K562 (cell line): Measurements from ENCODE around the gene GVQW3. TPM values are rescaled to one million over a fixed set of nuclear protein-coding genes. Genes with fewer than 3 reads are reported as not detected.

ENCODE experiments used
- ATAC-seq: fragments of 200-7000 bp; cut with Tn5 transposase; 3 replicates; pipeline ENCODE4 v1.9.1; 2020; ENCODE audit warnings: moderate library complexity
- BruUV-seq: library from RNA; stranded (reverse); fragments of 400-500 nt; replicated peaks from 2 replicates; lab custom pipeline; 2021; lab: Mats Ljungman, UMichigan
- CTCF ChIA-PET: fragments of 300-600 bp; formaldehyde crosslinking; extraction: SDS; loops from one replicate; lab custom pipeline; 2021; ENCODE audit warnings: low intra/inter-chr PET ratio; lab: Yijun Ruan, JAX
- POLR2A ChIA-PET: fragments of 300-600, 350-650 bp; sonication (Branson Sonifier 250); formaldehyde crosslinking; extraction: SDS; loops from one replicate; lab custom pipeline; 2021; ENCODE audit warnings: antibody characterized with exemption, inconsistent platforms; lab: Yijun Ruan, JAX
- DNase-seq, 4 experiments: peaks; one replicate each; pipeline versions ENCODE4 v3.0.0 to v3.0.0-alpha.2; 2011 to 2018; ENCODE audit warnings: low spot score in 3 of 4, mixed read lengths in 3 of 4; ENCODE audit errors: extremely low read depth in 1 of 4
- FAIRE-seq: peaks from 2 replicates; lab custom pipeline; 2011; peaks lifted over from hg19 to GRCh38; lab: Jason Lieb, UNC
- H2AFZ ChIP-seq: 2 replicates; pipeline ENCODE4 v1.6.0; 2011; ENCODE audit warnings: low read depth, low read length, control low read depth, inconsistent platforms
- H3K27ac ChIP-seq: fragments of 200-600 bp; 3 replicates; pipeline ENCODE4 v1.8.0; 2011; ENCODE audit warnings: low read depth, mild to moderate bottlenecking, control low read depth, inconsistent platforms, low read length, moderate library complexity, mixed read lengths; ENCODE audit errors: extremely low read depth
- H3K27me3 ChIP-seq, 2 experiments: fragments of 300-600 bp in 1 of 2; 2 replicates in 1 of 2; 3 replicates in 1 of 2; pipeline versions ENCODE4 v1.6.0 to v1.8.0; 2011; ENCODE audit warnings: inconsistent platforms in 2 of 2, low read length in 2 of 2, mild to moderate bottlenecking in 1 of 2, mixed read lengths in 1 of 2, moderate library complexity in 1 of 2; ENCODE audit not compliant: control insufficient read depth in 2 of 2, insufficient read depth in 2 of 2
- H3K36me3 ChIP-seq: fragments of 300-600 bp; 3 replicates; pipeline ENCODE4 v1.8.0; 2011; ENCODE audit warnings: mild to moderate bottlenecking, low read length, inconsistent platforms; ENCODE audit not compliant: control insufficient read depth, insufficient read depth
- H3K4me1 ChIP-seq, 2 experiments: fragments of 200-600 bp in 1 of 2; replicated peaks in 1 of 2; 2 replicates in 1 of 2; 3 replicates in 1 of 2; pipeline versions ENCODE4 v1.5.1 to v1.8.0; 2011; ENCODE audit warnings: inconsistent platforms in 2 of 2, low read length in 2 of 2, mild to moderate bottlenecking in 1 of 2, mixed read lengths in 1 of 2, moderate library complexity in 1 of 2; ENCODE audit not compliant: control insufficient read depth in 2 of 2, insufficient read depth in 2 of 2
- H3K4me2 ChIP-seq: 2 replicates; pipeline ENCODE4 v1.6.1; 2011; ENCODE audit warnings: low read length, control low read depth, inconsistent platforms, mixed read lengths; ENCODE audit not compliant: insufficient read depth
- H3K4me3 ChIP-seq: fragments of 200-600 bp; sonication (generic), shearing (Covaris generic); 2 replicates; pipeline ENCODE4 v1.5.1; 2016; ENCODE audit warnings: control low read depth, inconsistent platforms
- H3K79me2 ChIP-seq: fragments of 200-600 bp; 3 replicates; pipeline ENCODE4 v1.8.0; 2011; ENCODE audit warnings: low read length, inconsistent platforms; ENCODE audit not compliant: control insufficient read depth, insufficient read depth
- H3K9ac ChIP-seq, 2 experiments: 2 replicates each; pipeline versions ENCODE4 v1.6.0 to v1.6.1; 2011; ENCODE audit warnings: low read depth in 2 of 2, low read length in 2 of 2, control low read depth in 1 of 2, inconsistent platforms in 1 of 2, mild to moderate bottlenecking in 1 of 2, mixed read lengths in 1 of 2; ENCODE audit not compliant: insufficient read depth in 1 of 2
- H3K9me1 ChIP-seq: one replicate; pipeline ENCODE4 v1.6.0; 2011; ENCODE audit warnings: inconsistent platforms, mild to moderate bottlenecking, low read length, moderate library complexity; ENCODE audit not compliant: control insufficient read depth, insufficient read depth
- H3K9me3 ChIP-seq: replicated peaks from 2 replicates; pipeline ENCODE4 v1.5.1; 2011; ENCODE audit warnings: low read depth, low read length, inconsistent platforms; ENCODE audit not compliant: control insufficient read depth, insufficient read depth
- H4K20me1 ChIP-seq: replicated peaks from 2 replicates; pipeline ENCODE4 v1.6.1; 2011; ENCODE audit warnings: low read length, inconsistent platforms, mixed read lengths; ENCODE audit not compliant: control insufficient read depth, insufficient read depth
- ARID4B ChIP-seq: sonication (generic); formaldehyde crosslinking; IDR thresholded peaks from 2 replicates; pipeline ENCODE4 v1.8.0; 2022; ENCODE audit warnings: mild to moderate bottlenecking, missing genetic modification reagents
- CREB3 ChIP-seq: fragments of 450-650 bp; conservative IDR thresholded peaks from 2 replicates; pipeline ENCODE4 v1.6.1; 2016; ENCODE audit warnings: missing genetic modification characterization, low read depth, mild to moderate bottlenecking, missing compliant biosample characterization, moderate library complexity
- GABPB2 ChIP-seq: fragments of 250-450 bp; sonication (Bioruptor Pico); conservative IDR thresholded peaks from 2 replicates; pipeline ENCODE4 v1.5.1; 2021; ENCODE audit warnings: mild to moderate bottlenecking
- GTF2A2 ChIP-seq: IDR thresholded peaks from 2 replicates; pipeline ENCODE4 v1.6.1; 2016; ENCODE audit warnings: mild to moderate bottlenecking, missing genetic modification characterization, missing compliant biosample characterization
- SMAD2 ChIP-seq: fragments of 150-350 bp; IDR thresholded peaks from 2 replicates; pipeline ENCODE4 v1.6.1; 2014; ENCODE audit warnings: low read depth, mild to moderate bottlenecking, low read length
- SMAD4 ChIP-seq: fragments of 250-450 bp; sonication (Bioruptor Pico); conservative IDR thresholded peaks from 2 replicates; pipeline ENCODE4 v1.8.0; 2021; ENCODE audit warnings: inconsistent platforms, mild to moderate bottlenecking, moderate library complexity
- XRCC3 ChIP-seq: fragments of 450-650 bp; IDR thresholded peaks from 2 replicates; pipeline ENCODE4 v1.6.1; 2017; ENCODE audit warnings: mild to moderate bottlenecking, moderate library complexity
- ZNF253 ChIP-seq: fragments of 250-450 bp; sonication (Bioruptor Pico); conservative IDR thresholded peaks from 2 replicates; pipeline ENCODE4 v1.6.1; 2021; ENCODE audit warnings: mild to moderate bottlenecking
- WGBS: fragments of 100-300 bp; shearing (Covaris generic); methylation state at CpG from one replicate; pipeline ENCODE4 v1.1.6; 2016; ENCODE audit warnings: low coverage, mixed read lengths; ENCODE audit not compliant: insufficient coverage; ENCODE audit errors: missing lambda C conversion rate; 5-methylcytosine and 5-hydroxymethylcytosine counted together
- in situ Hi-C: fragments of 300-500 bp; cut with MboI; formaldehyde crosslinking; loops from 4 replicates; pipeline ENCODE4 v1.15.0; 2018; ENCODE audit warnings: inconsistent platforms, mixed read lengths
- intact Hi-C: fragments of 100-400 bp; cut with micrococcal nuclease; formaldehyde crosslinking; loops from 2 replicates; pipeline ENCODE4 v1.14.2; 2022
- polyA plus RNA-seq, 8 experiments: library from polyadenylated mRNA; depleted of rRNA in 4 of 8; stranded (reverse) in 5 of 8; unstranded in 3 of 8; fragments of >200 nt; fragmentation: Nextera tagmentation in 2 of 8; fragmentation: Illumina TruSeq in 1 of 8; extraction: Ambion mirVana in 2 of 8; extraction: Trizol in 1 of 8; gene quantifications; 2 replicates each; pipeline versions ENCODE4 v1.2.1 to v1.2.3, GENCODE V29; 2011 to 2014; ENCODE audit warnings: inconsistent platforms in 1 of 8, missing spikeins in 1 of 8
- total RNA-seq, 7 experiments: library from RNA; depleted of rRNA in 6 of 7; stranded (reverse); fragments of >200 nt in 6 of 7; fragmentation: Illumina TruSeq in 2 of 7; extraction: Trizol in 2 of 7; gene quantifications; 2 replicates each; pipeline versions ENCODE4 v1.2.1 to v1.2.3, GENCODE V29; 2011 to 2021; ENCODE audit warnings: low replicate concordance in 1 of 7

Gene GVQW3
- total and polyA plus RNA-seq, 9 of the 15 experiments (the other 6 are each of a cell fraction or from before 2014, with no cell fraction given) = 0.66 to 5.7 (median 2.1) TPM

DNA sequence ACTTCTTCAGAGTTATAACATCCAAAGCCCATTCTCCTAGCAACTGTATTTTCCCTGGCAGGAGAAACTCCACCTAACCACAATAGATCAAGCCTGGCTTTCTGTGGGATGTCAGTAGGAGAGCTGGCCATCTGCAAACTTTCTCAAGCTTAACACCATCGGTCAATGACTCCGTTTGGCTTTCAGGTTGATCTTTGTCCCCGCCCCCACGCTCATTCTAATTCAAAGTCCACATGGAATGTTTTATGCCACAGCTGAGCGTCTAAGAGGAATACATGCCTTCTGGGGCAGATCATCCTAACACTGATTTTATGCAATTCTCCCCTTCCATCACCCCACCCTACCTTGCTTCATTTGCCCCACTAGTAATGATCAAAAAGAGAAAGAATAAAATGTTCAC lies 4.8 kb downstream of the GVQW3 start:
- FAIRE-seq (no peak), DNase-seq (no peak), ATAC-seq (no peak)
- Histone ChIP-seq H3K27ac (no peak overlapping the region), H3K36me3 (no peaks in the 10 kb centered on the region), H3K4me3 (no peak overlapping the region), H3K4me1 (peaks cover 0 to 2% of the 10 kb centered on the region in 2 experiments; a peak in 3 of 5 replicates), H3K27me3 (no peaks in the 10 kb centered on the region), H3K9ac (no peak overlapping the region), H3K79me2 (0 out of 3 replicates have a peak, but pooled peaks cover 3% of the 10 kb centered on the region), H3K4me2 (no peak overlapping the region), H3K9me3 (no peaks in the 10 kb centered on the region)
- CTCF ChIA-PET = no interaction called here
- in situ Hi-C loops = no loop called here
- intact Hi-C loops = no loop called here
- no TSS peak for BruUV-seq
- WGBS = 28% methylated on average over 5 of the region's 5 CpGs
- TF ChIP-seq ZNF253 (CRISPR knock-in tag) (no peak), GABPB2 (CRISPR knock-in tag) (no peak), SMAD2 (no peak), CREB3 (tag) (no peak), SMAD4 (no peak), GTF2A2 (tag) (no peak), XRCC3 (no peak), ARID4B (CRISPR knock-in tag) (no peak)
- TF ChIP-seq, all 486 proteins: peak for 0
- Histone ChIP-seq H4K20me1 (no peaks in the 10 kb centered on the region), H3K9me1 (no peaks in the 10 kb centered on the region), H2AFZ (no peak overlapping the region)
- POLR2A ChIA-PET = no interaction called here
